Activated naive CD8-positive, alpha-beta T cell treated with anti-CD3 and anti-CD28 coated beads, Interleukin-2, amount 50 U/mL, for 16 hours (primary cell): ENCODE data around the gene NIFK.
A peak's percentile ranks its signal among the peaks of the same experiment; 100 is the strongest.

Source experiments
- DNase-seq: peaks from one replicate; pipeline ENCODE4 v3.0.0-alpha.2; 2020; ENCODE audit warnings: low read depth, low spot score

NIFK gene

GRCh38 chr2:121736462-121737336 is at the start of gene NIFK:
Gene NIFK (minus strand): TSS chr2:121736875. CDS start chr2:121736850, 25 bp downstream.
- peak; percentile 100 for DNase-seq

- DNase-seq, result no peak
Measured at GRCh38 chr2:121783180-121783579, 46.5 kb upstream of the NIFK start.

GRCh38 chr2:121778741-121779487 is 42.2 kb upstream of the NIFK start:
- no peak for DNase-seq

- DNase-seq, result no peak
Measured at GRCh38 chr2:121777699-121778058, 41.0 kb upstream of the NIFK start.

GRCh38 chr2:121776885-121777698 is 40.4 kb upstream of the NIFK start:
- no peak for DNase-seq

- no peak for DNase-seq
Measured at GRCh38 chr2:121776361-121776760, 39.7 kb upstream of the NIFK start.

- no peak for DNase-seq
Measured at GRCh38 chr2:121774235-121774634, 37.6 kb upstream of the NIFK start.

GRCh38 chr2:121771976-121772742 is 35.5 kb upstream of the NIFK start:
- no peak for DNase-seq

- DNase-seq, result no peak
Measured at GRCh38 chr2:121768143-121768755, 31.6 kb upstream of the NIFK start.

- DNase-seq, result no peak
Measured at GRCh38 chr2:121766624-121767023, 29.9 kb upstream of the NIFK start.

- no peak for DNase-seq
Measured at GRCh38 chr2:121764681-121765228, 28.1 kb upstream of the NIFK start.

GRCh38 chr2:121755237-121756111 is 18.8 kb upstream of the NIFK start, which contains the start of gene TSN:
Gene TSN (plus strand): TSS chr2:121755651. CDS start chr2:121755780, 129 bp downstream.
- peak; percentile 96 for DNase-seq

- DNase-seq, result no peak
Measured at GRCh38 chr2:121754851-121755236, 18.2 kb upstream of the NIFK start.

- no peak for DNase-seq
Measured at GRCh38 chr2:121748202-121748601, 11.5 kb upstream of the NIFK start.

GRCh38 chr2:121746071-121746578 is 9.4 kb upstream of the NIFK start:
- DNase-seq, result no peak

- DNase-seq, result no peak
Measured at GRCh38 chr2:121741450-121741849, 4.8 kb upstream of the NIFK start.

GRCh38 chr2:121740973-121741372 is 4.3 kb upstream of the NIFK start:
- no peak for DNase-seq

- DNase-seq, result no peak
Measured at GRCh38 chr2:121736140-121736461, 574 bp downstream of the NIFK start.

- DNase-seq, result no peak
Measured at GRCh38 chr2:121735518-121736074, 1.1 kb downstream of the NIFK start.
